A673 (cell line): ENCODE data around the gene SHISAL2A. TPM values are rescaled to one million over a fixed set of nuclear protein-coding genes. Genes with fewer than 3 reads are reported as not detected.

Experiments
- BruUV-seq: library from RNA; stranded (reverse); fragments of 400-500 nt; replicated peaks from 2 replicates; lab custom pipeline; 2021; lab: Mats Ljungman, UMichigan
- CTCF ChIA-PET: fragments of 300-600 bp; sonication (Branson Sonifier 250); formaldehyde crosslinking; loops from one replicate; lab custom pipeline; 2022; ENCODE audit warnings: antibody characterized with exemption; lab: Charles Lee
- POLR2A ChIA-PET: fragments of 300-600 bp; sonication (Branson Sonifier 250); formaldehyde crosslinking; loops from one replicate; lab custom pipeline; 2022; ENCODE audit warnings: antibody characterized with exemption; ENCODE audit not compliant: low non-redundant PET; lab: Charles Lee
- DNase-seq: peaks from one replicate; pipeline ENCODE4 v3.0.0-alpha.2; 2015; ENCODE audit warnings: low spot score
- H3K27ac ChIP-seq: fragments of 200-600 bp; sonication (generic); 2 replicates; pipeline ENCODE4 v1.5.1; 2016; ENCODE audit warnings: mixed run types, low read depth, mild to moderate bottlenecking, mixed read lengths, antibody characterized with exemption, low read length; ENCODE audit not compliant: poor library complexity, severe bottlenecking
- H3K27me3 ChIP-seq: fragments of 200-600 bp; sonication (generic); replicated peaks from 2 replicates; pipeline ENCODE4 v1.6.1; 2017; ENCODE audit warnings: mixed run types, low read depth, mild to moderate bottlenecking, mixed read lengths, antibody characterized with exemption, low read length; ENCODE audit not compliant: insufficient read depth, poor library complexity
- H3K36me3 ChIP-seq: fragments of 200-600 bp; sonication (generic); 2 replicates; pipeline ENCODE4 v1.6.1; 2016; ENCODE audit warnings: mixed run types, mild to moderate bottlenecking, mixed read lengths, antibody characterized with exemption, low read length; ENCODE audit not compliant: insufficient read depth, poor library complexity, severe bottlenecking
- H3K4me1 ChIP-seq: fragments of 200-600 bp; sonication (generic); 2 replicates; pipeline ENCODE4 v1.6.1; 2017; ENCODE audit warnings: mixed run types, mild to moderate bottlenecking, mixed read lengths, antibody characterized with exemption, low read length; ENCODE audit not compliant: insufficient read depth, poor library complexity, severe bottlenecking
- H3K4me3 ChIP-seq: fragments of 200-600 bp; sonication (generic); 2 replicates; pipeline ENCODE4 v1.5.1; 2016; ENCODE audit warnings: low read depth, mixed run types, mild to moderate bottlenecking, mixed read lengths, low read length; ENCODE audit not compliant: poor library complexity, severe bottlenecking
- H3K9me3 ChIP-seq: fragments of 200-600 bp; sonication (generic); 2 replicates; pipeline ENCODE4 v1.6.1; 2016; ENCODE audit warnings: mixed run types, low read depth, mild to moderate bottlenecking, mixed read lengths, antibody characterized with exemption, low read length; ENCODE audit not compliant: poor library complexity, severe bottlenecking
- CTCF ChIP-seq: fragments of 300-800, 200-600 bp; sonication (generic); conservative IDR thresholded peaks from 2 replicates; pipeline ENCODE4 v1.5.1; 2017; ENCODE audit warnings: low read depth, mild to moderate bottlenecking, antibody characterized with exemption, low read length, moderate library complexity, mixed read lengths
- EZH2 ChIP-seq: fragments of 200-600 bp; sonication (generic); IDR thresholded peaks from 2 replicates; pipeline ENCODE4 v1.6.1; 2017; ENCODE audit warnings: borderline replicate concordance, low read depth, mild to moderate bottlenecking, mixed read lengths, antibody characterized with exemption, low read length; ENCODE audit not compliant: poor library complexity, severe bottlenecking
- intact Hi-C: fragments of 100-400 bp; cut with micrococcal nuclease; formaldehyde crosslinking; loops from one replicate; pipeline ENCODE4 v1.10.0; 2022; ENCODE audit not compliant: unreplicated experiment
- total RNA-seq: library from RNA; stranded (reverse); gene quantifications from 2 replicates; pipeline ENCODE4 v1.2.3, GENCODE V29; 2021

Gene SHISAL2A
- total RNA-seq, 1 experiment from 2014 or later = not detected

GRCh38 chr1:52654063-52654462, 21.1 kb downstream of the SHISAL2A start:
- no peaks in the 10 kb centered on the region for H3K27me3 ChIP-seq
- BruUV-seq = no TSS peak
- ChIA-PET CTCF (interaction anchor here (0.6 kb wide), 1 partner anchor 255 kb away, joined by 3 read pairs; no protein-coding TSS in a partner anchor), POLR2A (no interaction called here)
- H3K4me1 ChIP-seq = no peaks in the 10 kb centered on the region
- TF ChIP-seq EZH2 = no peak
- no peak for TF ChIP-seq CTCF
- H3K4me3 ChIP-seq = no peak overlapping the region
- H3K36me3 ChIP-seq = no peaks in the 10 kb centered on the region
- intact Hi-C loops = no loop called here
- no peaks in the 10 kb centered on the region for H3K9me3 ChIP-seq
- no peak overlapping the region for H3K27ac ChIP-seq
- DNase-seq = no peak

GRCh38 chr1:52657702-52658101, 24.7 kb downstream of the SHISAL2A start:
- no peak for DNase-seq
- intact Hi-C loops = no loop called here
- Histone ChIP-seq H3K4me3 (no peak overlapping the region), H3K4me1 (peaks cover 3% of the 10 kb centered on the region), H3K9me3 (no peaks in the 10 kb centered on the region), H3K27ac (no peak overlapping the region), H3K27me3 (no peaks in the 10 kb centered on the region), H3K36me3 (no peaks in the 10 kb centered on the region)
- TF ChIP-seq EZH2 = no peak
- TF ChIP-seq CTCF = no peak
- BruUV-seq = no TSS peak
- ChIA-PET CTCF (no interaction called here), POLR2A (no interaction called here)

- ChIA-PET CTCF (no interaction called here), POLR2A (no interaction called here)
- Histone ChIP-seq H3K36me3 (no peaks in the 10 kb centered on the region), H3K27ac (no peak overlapping the region), H3K9me3 (no peaks in the 10 kb centered on the region), H3K4me3 (no peak overlapping the region), H3K4me1 (peaks cover 10% of the 10 kb centered on the region), H3K27me3 (no peaks in the 10 kb centered on the region)
- TF ChIP-seq CTCF (no peak), EZH2 (no peak)
- BruUV-seq = no TSS peak
- DNase-seq = no peak
- intact Hi-C loops = no loop called here
Observed at GRCh38 chr1:52658795-52659194, 25.8 kb downstream of the SHISAL2A start.
